Measurements from ENCODE around the gene NR3C2. TPM values are rescaled to one million over a fixed set of nuclear protein-coding genes. Genes with fewer than 3 reads are reported as not detected.

Gene NR3C2
- total and polyA plus RNA-seq, 2 of the 4 experiments (the other 2 are of a cell fraction): 1.1 to 2.3 TPM

- BruUV-seq (replicated peaks): no TSS peak
- POLR2A ChIA-PET (ENCODE audit: unreplicated experiment): no interaction called here
- dilution Hi-C loops (cut with HindIII; ENCODE audit: low sequenced_read_pairs, unreplicated experiment): no loop called here
- TF ChIP-seq POLR2A (IDR thresholded peaks at IDR 0.05; ENCODE audit: low read depth, low read length) (no peak), USF2 (IDR thresholded peaks at IDR 0.05; ENCODE audit: low read depth, low read length) (no peak), CEBPB (IDR thresholded peaks at IDR 0.05; ENCODE audit: low read depth, low read length) (no peak), FOS (IDR thresholded peaks at IDR 0.05; ENCODE audit: low read depth, low read length) (no peak), MAZ (IDR thresholded peaks at IDR 0.05; ENCODE audit: borderline replicate concordance, low read depth, low read length) (no peak), CHD1 (IDR thresholded peaks at IDR 0.05; ENCODE audit: low read depth, low read length) (no peak), NFE2L2 (IDR thresholded peaks at IDR 0.05; ENCODE audit: low read depth, low read length) (no peak), RCOR1 (IDR thresholded peaks at IDR 0.05; ENCODE audit: insufficient replicate concordance, low read length) (no peak), RAD21 (IDR thresholded peaks at IDR 0.05; ENCODE audit: low read length) (no peak), MXI1 (IDR thresholded peaks at IDR 0.05; ENCODE audit: borderline replicate concordance, low read depth, low read length) (no peak), RFX5 (IDR thresholded peaks at IDR 0.05; ENCODE audit: low read depth, low read length) (no peak), MAFK (IDR thresholded peaks at IDR 0.05; ENCODE audit: low read depth, low read length) (no peak), CTCF (conservative IDR thresholded peaks at IDR 0.05; ENCODE audit: low read depth, low read length) (no peak), SMC3 (IDR thresholded peaks at IDR 0.05; ENCODE audit: low read depth, low read length) (no peak), ELK1 (IDR thresholded peaks at IDR 0.05; ENCODE audit: borderline replicate concordance, low read depth, low read length) (no peak)
Observed at GRCh38 chr4:148044089-148044911, 397.9 kb downstream of the NR3C2 start.

More at GRCh38 chr4:148044089-148044911, 397.9 kb downstream of the NR3C2 start:
- Histone ChIP-seq H3K9me1 (ENCODE audit: insufficient read depth, low read length) (peaks cover 3% of the 10 kb centered on the region; the same call in 1 of the 2 replicates), H3K14ac (replicated peaks; ENCODE audit: low read depth, low read length) (no peak overlapping the region), H4K91ac (ENCODE audit: insufficient read depth, low read depth, low read length) (no peak overlapping the region), H2BK20ac (ENCODE audit: low read depth, low read length) (no peak overlapping the region), H3K9me3 (ENCODE audit: control insufficient read depth, insufficient read depth, low read length) (no peaks in the 10 kb centered on the region), H4K8ac (ENCODE audit: low read depth in 2 of 2, low read length in 2 of 2) (no peak overlapping the region), H2AK9ac (replicated peaks; ENCODE audit: low read depth, low read length, poor library complexity) (peak overlapping the region; percentile 32), H3K27me3 (ENCODE audit: control insufficient read depth, insufficient read depth, low read length) (no peaks in the 10 kb centered on the region), H2AK5ac (ENCODE audit: low read depth, low read length) (no peak overlapping the region), H3K4me1 (ENCODE audit: control insufficient read depth, insufficient read depth, low read length) (no peaks in the 10 kb centered on the region; the same call in 1 of the 2 replicates), H3K9ac (ENCODE audit: low read depth, low read length) (no peak overlapping the region), H3K4ac (ENCODE audit: low read depth, low read length) (no peak overlapping the region), H3K4me3 (ENCODE audit: insufficient read depth, low read depth, low read length) (no peak overlapping the region), H2AFZ (replicated peaks; ENCODE audit: low read length, poor library complexity) (no peak overlapping the region), H3K56ac (ENCODE audit: extremely low read depth, insufficient read depth, low read length) (no peak overlapping the region), H4K5ac (ENCODE audit: low read depth, low read length) (no peak overlapping the region), H3K18ac (ENCODE audit: low read depth, low read length) (no peak overlapping the region), H3K23ac (ENCODE audit: low read depth, low read length) (no peak overlapping the region), H2BK120ac (ENCODE audit: low read depth, low read length) (no peak overlapping the region), H3K79me1 (ENCODE audit: low read depth in 1 of 2, low read length in 2 of 2) (peaks cover 12 to 20% of the 10 kb centered on the region in 2 experiments), H2BK15ac (ENCODE audit: low read depth, low read length) (no peak overlapping the region), H3K36me3 (ENCODE audit: control insufficient read depth, insufficient read depth, low read length) (peaks cover 10% of the 10 kb centered on the region), H4K20me1 (ENCODE audit: insufficient read depth, low read length) (no peaks in the 10 kb centered on the region), H3K4me2 (ENCODE audit: low read depth, low read length) (no peak overlapping the region), H2BK5ac (ENCODE audit: low read depth, low read length, poor library complexity, severe bottlenecking) (no peak overlapping the region), H3K27ac (ENCODE audit: insufficient read depth, low read length) (no peak overlapping the region)
- DNase-seq (no peak), ATAC-seq (ENCODE audit: low read depth) (no peak)
- WGBS, 2 experiments (ENCODE audit: extremely low coverage in 2 of 2, insufficient read length in 1 of 2): 92% methylated on average over 2 of the region's 9 CpGs; no CpG with 5 or more reads in 1 of the 2 experiments
- CTCF ChIA-PET: interaction anchor here (0.6 to 1.2 kb wide), 2 partner anchors 9 to 1608 kb away, joined by 4 to 5 read pairs; no protein-coding TSS in a partner anchor
- in situ Hi-C loops (cut with MboI; ENCODE audit: low sequenced_read_pairs): loop anchor here (25.0 kb wide), 1 partner anchor 93 kb away; no protein-coding TSS in a partner anchor
- intact Hi-C loops (cut with micrococcal nuclease): no loop called here

Measured in IMR-90 (cell line).